Pancreas (tissue), 10 donors: ENCODE results near the gene DOCK4. TPM values are rescaled to one million over a fixed set of nuclear protein-coding genes. Genes with fewer than 3 reads are reported as not detected.
"Not testable (repeated sequence)": the region's sequence is repeated elsewhere in the genome, so short reads cannot be mapped to it uniquely, and the experiment has no call there.

Experiments used
- ATAC-seq, 4 donors: fragments of 200-7000 bp; cut with Tn5 transposase; one replicate each; pipeline versions ENCODE4 v1.8.0 to v1.9.1; 2020; ENCODE audit warnings: mild to moderate bottlenecking in 4 of 4, moderate library complexity in 4 of 4
- DNase-seq, 6 donors: peaks; one replicate each; pipeline ENCODE4 v3.0.0-alpha.2; 2020
- FAIRE-seq: peaks from 2 replicates; lab custom pipeline; 2012; peaks lifted over from hg19 to GRCh38; lab: Jason Lieb, UNC
- H3K27ac ChIP-seq, 4 donors: fragments of 200-600 bp; sonication (generic); 1 replicate in 3 of 4; 2 replicates in 1 of 4; pipeline versions ENCODE4 v1.5.0 to v1.8.0; 2020
- H3K27me3 ChIP-seq, 4 donors: fragments of 200-600 bp; one replicate each; pipeline ENCODE4 v1.8.0; 2021
- H3K36me3 ChIP-seq, 3 donors: fragments of 200-600 bp; sonication (generic) in 1 of 3; one replicate each; pipeline versions ENCODE4 v1.5.0 to v1.8.0; 2020 to 2021
- H3K4me1 ChIP-seq, 3 donors: fragments of 200-600 bp; one replicate each; pipeline ENCODE4 v1.8.0; 2021
- H3K4me3 ChIP-seq, 4 donors: fragments of 200-600 bp; sonication (generic) in 2 of 4; one replicate each; pipeline versions ENCODE4 v1.5.0 to v1.8.0; 2020 to 2021
- H3K9me3 ChIP-seq, 4 donors: fragments of 200-600 bp; one replicate each; pipeline ENCODE4 v1.8.0; 2021
- CTCF ChIP-seq, 4 donors: fragments of 200-600 bp; sonication (generic) in 3 of 4; IDR thresholded peaks; one replicate each; pipeline versions ENCODE4 v1.5.0 to v1.8.0; 2021; ENCODE audit warnings: antibody characterized with exemption in 4 of 4
- WGBS, 2 donors: extraction: QIAGEN DNeasy Blood & Tissue Kit; methylation state at CpG; one replicate each; pipeline ENCODE4 v1.1.7; 2013; 5-methylcytosine and 5-hydroxymethylcytosine counted together
- intact Hi-C, 3 donors: fragments of 100-400 bp; cut with DNase I; formaldehyde crosslinking; loops; one replicate each; pipeline versions ENCODE4 v1.11.1 to v1.14.2; 2022
- polyA plus RNA-seq, 2 donors: library from polyadenylated mRNA; stranded (reverse); fragments of 200-250 nt; gene quantifications; one replicate each; pipeline ENCODE4 v1.2.3, GENCODE V29; 2013
- total RNA-seq, 6 donors: library from RNA; stranded (reverse); fragmentation: NEBNext Ultra II Directional in 4 of 6; extraction: Animal tissue kit (Norgen Biotek cat#: 25700) in 4 of 6; gene quantifications; one replicate each; pipeline versions ENCODE4 v1.2.1 to v1.2.4, GENCODE V29; 2021 to 2023
- donor health status: healthy with polysubstance abuse.
- donor health status: DM: no; HTN: no; CAD: no; lungs with moderate emphysema.
- donor health status: DM: no; HTN: no; CAD: no.
- donor health status: control.
- donor health status: control.
- donor health status: Bipolar disorder and iron deficiency.
- donor health status: DM: yes; HTN: yes; CAD: no.
- donor health status: DM: no; HTN: no; CAD: no.
- donor health status: DM: no; HTN: no; CAD: no.
- donor health status: DM: yes; HTN: yes; CAD: no.

The DOCK4 gene
- total and polyA plus RNA-seq, 8 donors, result 5.4 to 15.5 (median 6.1) TPM

- H3K36me3 ChIP-seq, result no peaks in the 10 kb centered on the region
- DNase-seq, result no peak
- no peak for FAIRE-seq
- H3K27me3 ChIP-seq, result no peaks in the 10 kb centered on the region
- no peak overlapping the region for H3K27ac ChIP-seq
- intact Hi-C loops, result no loop called here
- H3K4me3 ChIP-seq, result no peak overlapping the region
- peaks cover 0 to 14% (median 6%) of the 10 kb centered on the region in 3 donors for H3K4me1 ChIP-seq
- TF ChIP-seq CTCF (IDR thresholded peaks at IDR 0.05), result no peak
- 77 to 81% methylated on average over 3 of the region's 3 CpGs for WGBS, 2 donors
- ATAC-seq, result no peak
- no peaks in the 10 kb centered on the region for H3K9me3 ChIP-seq
Observed at GRCh38 chr7:112252691-112253090, 46.5 kb upstream of the DOCK4 start.

DNA sequence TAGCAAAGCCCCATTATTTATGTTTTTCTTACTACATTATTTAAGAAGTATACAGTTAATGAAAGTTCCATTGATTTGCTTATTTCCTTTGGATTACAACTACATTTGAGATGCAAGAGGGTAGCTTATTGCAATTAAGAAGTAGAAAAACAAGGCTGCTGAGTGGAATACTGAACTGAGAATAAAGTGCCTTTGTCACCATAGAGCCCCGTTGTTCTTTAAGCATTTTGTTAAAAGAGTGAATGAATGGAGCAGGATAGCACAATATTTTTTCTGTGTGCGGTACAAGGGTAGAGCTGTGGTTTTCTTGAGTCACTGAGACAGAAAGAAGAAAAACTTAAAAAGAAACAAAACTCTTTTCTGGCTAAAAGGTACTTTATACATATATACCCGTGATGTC is 45.9 kb upstream of the DOCK4 start:
- no peak overlapping the region for H3K27ac ChIP-seq
- DNase-seq (no peak), FAIRE-seq (no peak), ATAC-seq (no peak)
- WGBS, 2 donors, result 92 to 95% methylated on average over 3 of the region's 3 CpGs
- H3K4me1 ChIP-seq, result peaks cover 0 to 8% (median 3%) of the 10 kb centered on the region in 3 donors
- H3K9me3 ChIP-seq, result no peaks in the 10 kb centered on the region
- no peaks in the 10 kb centered on the region for H3K36me3 ChIP-seq
- H3K4me3 ChIP-seq, result no peak overlapping the region
- intact Hi-C loops, result no loop called here
- no peak for TF ChIP-seq CTCF (IDR thresholded peaks at IDR 0.05)
- H3K27me3 ChIP-seq, result no peaks in the 10 kb centered on the region

GRCh38 chr7:112249967-112250366 is 43.8 kb upstream of the DOCK4 start:
- DNase-seq, H3K36me3 ChIP-seq, H3K9me3 ChIP-seq, H3K27ac ChIP-seq, intact Hi-C loops, H3K27me3 ChIP-seq, FAIRE-seq, H3K4me1 ChIP-seq, H3K4me3 ChIP-seq, ATAC-seq: not testable (repeated sequence)
- WGBS, 2 donors, result 85 to 89% methylated on average over 11 to 13 of the region's 13 CpGs

GRCh38 chr7:112248598-112248997 is 42.4 kb upstream of the DOCK4 start:
- 97 to 99% methylated on average over 2 of the region's 2 CpGs for WGBS, 2 donors
- TF ChIP-seq CTCF (IDR thresholded peaks at IDR 0.05), result no peak
- ATAC-seq, result no peak
- no peak for DNase-seq
- Histone ChIP-seq H3K36me3 (no peaks in the 10 kb centered on the region), H3K4me1 (no peaks in the 10 kb centered on the region), H3K27ac (no peak overlapping the region), H3K9me3 (no peaks in the 10 kb centered on the region), H3K27me3 (no peaks in the 10 kb centered on the region), H3K4me3 (no peak overlapping the region)
- FAIRE-seq, result no peak
- intact Hi-C loops, result no loop called here

GRCh38 chr7:112238852-112239610 is 32.8 kb upstream of the DOCK4 start:
- no peak for TF ChIP-seq CTCF (IDR thresholded peaks at IDR 0.05)
- Histone ChIP-seq H3K9me3 (no peaks in the 10 kb centered on the region), H3K27me3 (no peaks in the 10 kb centered on the region), H3K27ac (no peak overlapping the region), H3K36me3 (no peaks in the 10 kb centered on the region), H3K4me3 (no peak overlapping the region), H3K4me1 (no peaks in the 10 kb centered on the region)
- FAIRE-seq (no peak), DNase-seq (no peak), ATAC-seq (peak in 2 of 4 donors; percentile 54 to 71)
- intact Hi-C loops, result no loop called here
- WGBS, 2 donors, result 95 to 98% methylated on average over 9 of the region's 9 CpGs
